Uterus (tissue), 4 donors: Measurements from ENCODE around the gene DNAH8. TPM values are rescaled to one million over a fixed set of nuclear protein-coding genes. Genes with fewer than 3 reads are reported as not detected.
"Not testable (repeated sequence)": the region's sequence is repeated elsewhere in the genome, so short reads cannot be mapped to it uniquely, and the experiment has no call there.

ENCODE experiments used
- DNase-seq, 2 donors: peaks; one replicate each; pipeline ENCODE4 v3.0.0-alpha.2; 2019 to 2020
- H3K27ac ChIP-seq, 2 donors: fragments of 200-600 bp; sonication (generic); 1 replicate in 1 of 2; 2 replicates in 1 of 2; pipeline ENCODE4 v1.5.1; 2016 to 2018
- H3K27me3 ChIP-seq, 2 donors: fragments of 200-600 bp; sonication (generic); one replicate each; pipeline ENCODE4 v1.5.1; 2018 to 2019; ENCODE audit warnings: control low read depth in 1 of 2
- H3K36me3 ChIP-seq, 2 donors: fragments of 200-600 bp; sonication (generic); one replicate each; pipeline ENCODE4 v1.5.1; 2019; ENCODE audit warnings: control low read depth in 1 of 2
- H3K4me1 ChIP-seq, 2 donors: fragments of 200-600 bp; sonication (generic); one replicate each; pipeline ENCODE4 v1.5.1; 2018 to 2019; ENCODE audit warnings: control low read depth in 1 of 2
- H3K4me3 ChIP-seq, 2 donors: fragments of 200-600 bp; sonication (generic); 1 replicate in 1 of 2; 2 replicates in 1 of 2; pipeline ENCODE4 v1.5.1; 2018 to 2019; ENCODE audit warnings: mild to moderate bottlenecking in 1 of 2
- H3K9me3 ChIP-seq, 2 donors: fragments of 200-600 bp; sonication (generic); one replicate each; pipeline ENCODE4 v1.5.1; 2019; ENCODE audit warnings: control low read depth in 1 of 2
- POLR2A ChIP-seq, 2 donors: fragments of 450-650 bp; IDR thresholded peaks; one replicate each; pipeline ENCODE4 v1.6.1; 2016; ENCODE audit warnings: antibody characterized with exemption in 2 of 2, mild to moderate bottlenecking in 1 of 2, moderate library complexity in 1 of 2
- intact Hi-C: fragments of 100-400 bp; cut with DNase I; formaldehyde crosslinking; loops from one replicate; pipeline ENCODE4 v1.15.1; 2023; ENCODE audit warnings: low total_unique reads
- total RNA-seq, 4 donors: library from RNA; depleted of rRNA in 3 of 4; stranded (reverse); fragments of >200 nt in 3 of 4; gene quantifications; one replicate each; pipeline versions ENCODE4 v1.1.0 to v1.2.4, GENCODE V29; 2014 to 2023
- TF ChIP-seq, protein P1 (sequence below), 4 experiments: fragments of 200-600 bp in 2 of 4; fragments of 450-650 bp in 2 of 4; sonication (generic) in 2 of 4; IDR thresholded peaks; one replicate each; pipeline ENCODE4 v1.5.1; 2016 to 2019; ENCODE audit warnings: antibody characterized with exemption in 4 of 4, mild to moderate bottlenecking in 2 of 4, moderate library complexity in 1 of 4
- donor health status: DM: yes; HTN: yes; CAD: no.

The DNAH8 gene
- total RNA-seq, 4 donors from 2014 or later = 0.03 to 0.69 TPM; not detected in 2

DNA sequence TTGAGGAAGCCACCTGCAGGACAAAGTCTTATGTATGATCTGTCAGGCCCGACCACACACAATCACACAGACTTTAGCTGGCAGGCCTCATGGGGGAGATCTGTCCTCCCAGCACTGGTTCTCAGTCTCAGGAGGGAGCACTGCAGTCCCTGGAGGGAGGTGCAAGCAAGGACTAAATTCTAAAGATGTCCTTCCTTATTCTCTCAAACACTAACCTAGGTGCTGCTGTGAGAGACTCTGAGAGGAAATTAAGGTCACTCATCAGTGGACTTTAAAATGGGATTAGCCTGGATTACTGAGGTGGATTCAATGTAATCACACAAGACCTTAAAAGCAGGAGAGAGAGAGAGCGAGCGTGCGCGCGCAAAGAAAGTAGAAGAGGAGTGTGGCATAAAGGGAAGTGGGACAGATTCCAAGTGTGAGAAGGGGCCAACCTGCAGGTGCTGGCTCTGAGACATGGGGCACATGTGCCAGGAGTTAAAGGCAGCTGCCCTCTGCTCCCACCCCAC is 26.5 kb upstream of the DNAH8 start:
- H3K27me3 ChIP-seq = no peaks in the 10 kb centered on the region
- no peak overlapping the region for H3K27ac ChIP-seq
- H3K4me1 ChIP-seq = no peaks in the 10 kb centered on the region
- no peaks in the 10 kb centered on the region for H3K36me3 ChIP-seq
- intact Hi-C loops = no loop called here
- no peaks in the 10 kb centered on the region for H3K9me3 ChIP-seq
- no peak overlapping the region for H3K4me3 ChIP-seq
- no peak for DNase-seq
- TF ChIP-seq, protein P1, sequence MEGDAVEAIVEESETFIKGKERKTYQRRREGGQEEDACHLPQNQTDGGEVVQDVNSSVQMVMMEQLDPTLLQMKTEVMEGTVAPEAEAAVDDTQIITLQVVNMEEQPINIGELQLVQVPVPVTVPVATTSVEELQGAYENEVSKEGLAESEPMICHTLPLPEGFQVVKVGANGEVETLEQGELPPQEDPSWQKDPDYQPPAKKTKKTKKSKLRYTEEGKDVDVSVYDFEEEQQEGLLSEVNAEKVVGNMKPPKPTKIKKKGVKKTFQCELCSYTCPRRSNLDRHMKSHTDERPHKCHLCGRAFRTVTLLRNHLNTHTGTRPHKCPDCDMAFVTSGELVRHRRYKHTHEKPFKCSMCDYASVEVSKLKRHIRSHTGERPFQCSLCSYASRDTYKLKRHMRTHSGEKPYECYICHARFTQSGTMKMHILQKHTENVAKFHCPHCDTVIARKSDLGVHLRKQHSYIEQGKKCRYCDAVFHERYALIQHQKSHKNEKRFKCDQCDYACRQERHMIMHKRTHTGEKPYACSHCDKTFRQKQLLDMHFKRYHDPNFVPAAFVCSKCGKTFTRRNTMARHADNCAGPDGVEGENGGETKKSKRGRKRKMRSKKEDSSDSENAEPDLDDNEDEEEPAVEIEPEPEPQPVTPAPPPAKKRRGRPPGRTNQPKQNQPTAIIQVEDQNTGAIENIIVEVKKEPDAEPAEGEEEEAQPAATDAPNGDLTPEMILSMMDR (IDR thresholded peaks at IDR 0.05) = no peak
- no peak for TF ChIP-seq POLR2A (IDR thresholded peaks at IDR 0.05)

DNA sequence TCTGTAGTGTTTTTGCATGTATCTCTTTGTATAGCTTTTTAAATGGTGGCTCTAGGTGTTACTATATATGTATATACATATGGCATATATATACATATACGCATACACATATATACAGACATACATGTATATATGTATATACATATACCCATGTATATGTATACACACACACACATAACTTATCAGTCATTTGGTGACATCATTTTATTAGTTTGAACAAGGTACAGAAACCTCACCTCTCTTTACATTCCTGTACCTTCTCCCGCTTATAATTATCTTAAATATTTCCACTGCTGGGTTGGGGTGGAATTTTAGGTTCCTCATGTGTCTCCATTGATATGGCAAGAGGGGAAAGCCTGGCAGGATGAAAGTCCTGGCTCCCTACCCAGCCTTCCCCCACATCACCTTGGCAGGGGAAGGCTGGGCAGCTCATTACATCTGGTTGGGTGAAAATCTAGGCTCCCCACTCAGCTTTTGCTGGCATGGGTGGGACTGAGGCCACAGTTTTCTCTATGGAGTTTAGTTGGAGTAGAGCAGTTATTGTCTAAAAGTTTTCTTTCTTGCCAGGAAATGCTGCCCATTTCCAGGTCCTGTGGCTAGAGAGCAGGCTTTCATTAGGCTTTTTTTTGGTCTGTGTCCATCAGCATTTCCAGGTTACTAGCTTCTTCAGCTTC is 19.7 kb upstream of the DNAH8 start:
- intact Hi-C loops = no loop called here
- no peak overlapping the region for H3K27ac ChIP-seq
- H3K27me3 ChIP-seq = no peaks in the 10 kb centered on the region
- no peaks in the 10 kb centered on the region for H3K36me3 ChIP-seq
- DNase-seq = no peak
- no peak overlapping the region for H3K4me3 ChIP-seq
- no peak for TF ChIP-seq POLR2A (IDR thresholded peaks at IDR 0.05)
- TF ChIP-seq, protein P1 (IDR thresholded peaks at IDR 0.05) = no peak
- no peaks in the 10 kb centered on the region for H3K4me1 ChIP-seq
- no peaks in the 10 kb centered on the region for H3K9me3 ChIP-seq

DNA sequence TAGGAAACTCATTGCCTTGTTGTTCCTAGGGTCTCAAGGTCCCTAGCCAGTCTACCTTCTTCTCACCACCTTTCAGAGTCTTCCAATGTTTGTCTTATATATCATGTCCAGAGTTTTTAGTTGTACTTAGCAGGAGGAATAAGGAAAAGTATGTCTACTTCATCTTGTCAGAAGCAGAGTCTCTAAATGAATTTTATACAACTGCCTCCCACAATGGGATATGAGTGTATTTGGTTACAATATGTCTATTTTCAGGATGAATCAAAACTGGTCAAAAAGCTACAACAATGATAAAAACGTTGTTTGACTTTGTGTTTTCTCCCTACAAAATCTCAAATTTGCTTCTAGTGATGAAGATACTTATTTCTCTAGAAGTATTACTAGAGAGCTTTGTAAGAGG is 19.2 kb upstream of the DNAH8 start:
- TF ChIP-seq, protein P1 (IDR thresholded peaks at IDR 0.05) = no peak
- no peak for TF ChIP-seq POLR2A (IDR thresholded peaks at IDR 0.05)
- H3K4me3 ChIP-seq = no peak overlapping the region

DNA sequence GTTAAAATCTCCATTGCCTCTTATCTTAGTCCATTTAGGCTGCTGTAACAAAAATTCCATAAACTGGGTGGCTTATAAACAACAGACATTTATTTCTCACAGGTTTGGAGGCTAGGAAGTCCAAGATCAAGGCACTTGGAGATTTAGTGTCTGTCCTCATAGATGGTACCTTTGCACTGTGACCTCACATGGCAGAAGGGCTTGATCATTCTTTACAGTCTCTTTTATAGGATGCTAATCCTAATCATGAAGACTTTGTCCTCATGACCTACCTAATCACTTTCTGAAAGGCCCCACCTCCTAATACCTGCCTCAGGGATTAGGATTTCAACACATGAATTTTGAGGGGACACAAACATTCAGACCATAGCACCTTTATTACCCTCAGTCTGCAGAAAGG is 18.8 kb upstream of the DNAH8 start:
- no peak for DNase-seq
- Histone ChIP-seq H3K36me3 (no peaks in the 10 kb centered on the region), H3K27me3 (no peaks in the 10 kb centered on the region), H3K27ac (no peak overlapping the region), H3K4me1 (no peaks in the 10 kb centered on the region), H3K9me3 (no peaks in the 10 kb centered on the region), H3K4me3 (no peak overlapping the region)
- TF ChIP-seq, protein P1 (IDR thresholded peaks at IDR 0.05) = no peak
- TF ChIP-seq POLR2A (IDR thresholded peaks at IDR 0.05) = no peak
- intact Hi-C loops = no loop called here

More for the DNA sequence above, 19.2 kb upstream of the DNAH8 start:
- Histone ChIP-seq H3K4me1 (no peaks in the 10 kb centered on the region), H3K27me3 (no peaks in the 10 kb centered on the region), H3K9me3 (no peaks in the 10 kb centered on the region), H3K27ac (no peak overlapping the region), H3K36me3 (no peaks in the 10 kb centered on the region)
- intact Hi-C loops = no loop called here
- DNase-seq = no peak

DNA sequence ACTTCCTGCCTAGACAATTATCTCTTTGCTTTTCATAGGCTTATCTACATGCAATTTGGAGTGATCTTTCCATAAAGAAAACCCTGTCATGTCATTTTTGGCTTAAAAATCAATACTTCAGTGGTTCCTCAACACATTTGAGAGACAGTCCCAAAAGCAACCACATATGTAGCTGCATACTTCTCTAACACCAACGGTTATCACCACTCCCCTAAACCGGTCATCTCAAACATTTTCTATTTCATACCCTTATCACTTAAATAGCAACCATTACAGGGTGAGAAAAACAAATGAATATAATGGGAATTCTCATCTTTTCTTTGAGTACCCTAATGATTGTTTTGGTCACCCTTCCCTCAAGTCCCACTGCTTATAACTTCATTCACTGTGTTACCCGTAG is 17.3 kb upstream of the DNAH8 start:
- TF ChIP-seq POLR2A (IDR thresholded peaks at IDR 0.05) = no peak
- TF ChIP-seq, protein P1 (IDR thresholded peaks at IDR 0.05) = no peak
- no peak for DNase-seq
- H3K4me1 ChIP-seq = no peaks in the 10 kb centered on the region
- no peaks in the 10 kb centered on the region for H3K27me3 ChIP-seq
- no peaks in the 10 kb centered on the region for H3K36me3 ChIP-seq
- no peak overlapping the region for H3K4me3 ChIP-seq
- intact Hi-C loops = no loop called here
- no peak overlapping the region for H3K27ac ChIP-seq
- no peaks in the 10 kb centered on the region for H3K9me3 ChIP-seq

DNA sequence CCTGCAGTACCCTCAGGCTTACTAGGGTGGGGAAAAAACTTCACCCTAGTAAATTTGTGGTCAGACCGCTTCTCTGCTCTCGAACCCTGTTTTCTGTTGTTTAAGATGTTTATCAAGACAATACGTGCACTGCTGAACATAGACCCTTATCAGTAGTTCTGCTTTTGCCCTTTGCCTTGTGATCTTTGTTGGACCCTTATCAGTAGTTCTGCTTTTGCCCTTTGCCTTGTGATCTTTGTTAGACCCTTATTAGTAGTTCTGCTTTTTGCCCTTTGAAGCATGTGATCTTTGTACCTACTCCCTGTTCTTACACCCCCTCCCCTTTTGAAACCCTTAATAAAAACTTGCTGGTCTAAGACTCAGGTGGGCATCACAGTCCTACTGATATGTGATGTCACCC is 15.4 kb upstream of the DNAH8 start:
- H3K9me3 ChIP-seq, H3K36me3 ChIP-seq, H3K4me3 ChIP-seq, H3K27me3 ChIP-seq, H3K4me1 ChIP-seq, intact Hi-C loops, H3K27ac ChIP-seq, DNase-seq: not testable (repeated sequence)
